ENCODE data around the gene CUL3. TPM values are rescaled to one million over a fixed set of nuclear protein-coding genes. Genes with fewer than 3 reads are reported as not detected.

Gene CUL3
- total RNA-seq, 1 experiment from 2014 or later, result 104 TPM

GRCh38 chr2:224479826-224480225, 105.3 kb downstream of the CUL3 start:
- intact Hi-C loops (cut with micrococcal nuclease; ENCODE audit: unreplicated experiment) (no loop called here), in situ Hi-C loops (cut with HindIII; ENCODE audit: low pct_unique_long_range_greater_than_20kb, low sequenced_read_pairs) (no loop called here)
- ChIA-PET CTCF (no interaction called here), POLR2A (no interaction called here)
- Histone ChIP-seq H3K4me1 (ENCODE audit: control insufficient read depth, insufficient read depth, low read length) (peaks cover 12% of the 10 kb centered on the region; the same call in 1 of the 2 replicates), H3K36me3 (ENCODE audit: control insufficient read depth, insufficient read depth, low read length) (peaks cover 43% of the 10 kb centered on the region), H3K9me3 (ENCODE audit: control insufficient read depth, insufficient read depth, low read depth, low read length) (no peaks in the 10 kb centered on the region), H3K27me3 (ENCODE audit: control insufficient read depth, insufficient read depth, low read length) (no peaks in the 10 kb centered on the region), H3K4me3 (ENCODE audit: low read depth in 2 of 2, low read length in 2 of 2) (no peak overlapping the region), H3K27ac (ENCODE audit: low read length) (no peak overlapping the region)
- ATAC-seq (no peak), DNase-seq (ENCODE audit: low read depth, low spot score) (no peak)
- TF ChIP-seq REST (IDR thresholded peaks at IDR 0.05; ENCODE audit: insufficient read depth in 1 of 2, low read depth in 2 of 2, low read length in 1 of 2), result no peak
- no TSS peak for BruUV-seq (replicated peaks)

GRCh38 chr2:224472827-224473226, 112.3 kb downstream of the CUL3 start:
- H3K27me3 ChIP-seq (ENCODE audit: control insufficient read depth, insufficient read depth, low read length), result no peaks in the 10 kb centered on the region
- TF ChIP-seq POLR2AphosphoS5 (IDR thresholded peaks at IDR 0.05; ENCODE audit: low read depth, low read length), result no peak
- no peak for TF ChIP-seq TCF7L2 (IDR thresholded peaks at IDR 0.05; ENCODE audit: low read depth, low read length)
- no peak for TF ChIP-seq CTCF (IDR thresholded peaks at IDR 0.05)
- TF ChIP-seq REST (IDR thresholded peaks at IDR 0.05; ENCODE audit: insufficient read depth in 1 of 2, low read depth in 2 of 2, low read length in 1 of 2), result no peak
- TF ChIP-seq SIN3A (IDR thresholded peaks at IDR 0.05; ENCODE audit: borderline replicate concordance, insufficient read depth, low read depth, low read length), result no peak
- POLR2A ChIA-PET, result no interaction called here
- H3K36me3 ChIP-seq (ENCODE audit: control insufficient read depth, insufficient read depth, low read length), result peaks cover 28% of the 10 kb centered on the region
- H3K4me3 ChIP-seq (ENCODE audit: low read depth in 2 of 2, low read length in 2 of 2), result no peak overlapping the region
- no peaks in the 10 kb centered on the region for H3K9me3 ChIP-seq (ENCODE audit: control insufficient read depth, insufficient read depth, low read depth, low read length)
- no peak for ATAC-seq
- no peak for DNase-seq (ENCODE audit: low read depth, low spot score)
- H3K4me1 ChIP-seq (ENCODE audit: control insufficient read depth, insufficient read depth, low read length), result peaks cover 2% of the 10 kb centered on the region; the same call in 1 of the 2 replicates
- no TSS peak for BruUV-seq (replicated peaks)
- in situ Hi-C loops (cut with HindIII; ENCODE audit: low pct_unique_long_range_greater_than_20kb, low sequenced_read_pairs) (no loop called here), intact Hi-C loops (cut with micrococcal nuclease; ENCODE audit: unreplicated experiment) (no loop called here)
- no peak overlapping the region for H3K27ac ChIP-seq (ENCODE audit: low read length)
- CTCF ChIA-PET, result no interaction called here
